IPS-18c (cell line): ENCODE data around the gene CEP95.
"Not testable (repeated sequence)": the region's sequence is repeated elsewhere in the genome, so short reads cannot be mapped to it uniquely, and the experiment has no call there.

Source experiments
- H3K4me3 ChIP-seq: 2 replicates; pipeline ENCODE4 v1.7.0; 2013; ENCODE audit warnings: low read depth, mild to moderate bottlenecking, low read length, moderate library complexity; ENCODE audit not compliant: insufficient read depth
- H3K9me3 ChIP-seq: one replicate; pipeline ENCODE4 v1.6.1; 2013; ENCODE audit warnings: mild to moderate bottlenecking, low read length, moderate library complexity; ENCODE audit not compliant: control insufficient read depth, insufficient read depth

The CEP95 gene

DNA sequence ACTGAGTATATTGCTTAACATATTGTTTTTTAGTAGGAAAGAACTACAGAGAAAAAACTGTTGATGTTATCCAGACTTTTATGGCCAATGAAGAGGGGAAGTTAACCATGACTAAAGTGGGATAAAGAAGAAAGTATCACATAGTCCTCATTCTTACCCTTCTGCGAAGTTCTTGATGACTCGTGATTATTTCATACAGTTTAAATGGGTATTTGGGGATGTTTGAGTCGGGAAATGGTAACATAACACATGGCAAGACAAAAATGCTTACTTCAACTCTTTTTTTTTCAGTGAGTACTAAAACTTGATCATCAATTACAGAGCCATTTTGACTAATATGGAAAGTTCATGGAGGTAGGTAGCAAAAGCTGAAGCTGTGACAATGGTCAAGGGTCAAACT is 14.8 kb upstream of the CEP95 start:
- no peak overlapping the region for H3K4me3 ChIP-seq
- no peaks in the 10 kb centered on the region for H3K9me3 ChIP-seq

DNA sequence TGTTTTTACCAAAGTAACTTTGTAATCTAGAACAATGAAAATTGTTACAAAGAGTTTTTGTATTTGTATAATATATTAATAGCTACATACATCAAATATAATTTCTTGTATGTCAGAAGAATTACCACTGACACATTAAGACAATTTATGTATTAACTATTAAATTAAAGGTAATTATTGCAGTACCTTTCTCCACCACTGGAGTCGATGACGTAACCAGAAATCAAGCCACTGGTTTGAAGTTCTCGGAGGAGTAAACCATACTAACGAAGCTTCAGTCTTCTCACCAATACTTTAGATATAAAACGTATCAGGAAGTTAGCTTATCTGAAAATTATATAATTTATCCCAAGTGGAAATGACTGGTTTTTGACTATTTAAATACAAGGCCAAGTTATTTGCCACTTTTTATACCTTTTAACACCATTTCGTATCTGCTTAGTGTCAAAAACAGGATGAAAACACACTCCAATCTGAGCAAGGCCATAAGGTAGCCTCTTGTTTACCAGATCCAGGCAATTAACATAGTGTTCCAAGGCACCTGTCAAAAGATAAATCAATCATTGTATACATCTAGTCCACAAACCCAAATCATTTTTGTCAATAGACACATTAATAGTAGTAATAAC is 14.2 kb upstream of the CEP95 start:
- H3K9me3 ChIP-seq = no peaks in the 10 kb centered on the region
- no peak overlapping the region for H3K4me3 ChIP-seq

DNA sequence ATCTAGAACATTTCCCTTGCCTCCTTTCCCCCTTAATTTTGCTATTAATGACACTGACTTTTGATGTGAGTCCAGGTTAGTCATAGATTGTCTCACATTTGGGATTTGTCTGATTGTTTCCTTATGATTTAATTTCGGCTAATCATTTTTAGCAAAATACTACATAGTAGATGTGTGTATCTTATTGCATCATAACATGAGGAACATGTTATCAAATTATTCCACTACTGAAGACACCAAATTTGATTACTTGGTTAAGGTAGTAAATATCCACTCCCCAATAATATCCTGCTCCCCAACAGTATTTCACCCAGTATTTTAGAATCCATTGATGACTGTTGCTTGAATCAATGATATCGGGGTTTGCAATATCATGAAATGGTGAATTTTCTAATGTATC is 12.7 kb upstream of the CEP95 start:
- H3K9me3 ChIP-seq = no peaks in the 10 kb centered on the region
- no peak overlapping the region for H3K4me3 ChIP-seq

DNA sequence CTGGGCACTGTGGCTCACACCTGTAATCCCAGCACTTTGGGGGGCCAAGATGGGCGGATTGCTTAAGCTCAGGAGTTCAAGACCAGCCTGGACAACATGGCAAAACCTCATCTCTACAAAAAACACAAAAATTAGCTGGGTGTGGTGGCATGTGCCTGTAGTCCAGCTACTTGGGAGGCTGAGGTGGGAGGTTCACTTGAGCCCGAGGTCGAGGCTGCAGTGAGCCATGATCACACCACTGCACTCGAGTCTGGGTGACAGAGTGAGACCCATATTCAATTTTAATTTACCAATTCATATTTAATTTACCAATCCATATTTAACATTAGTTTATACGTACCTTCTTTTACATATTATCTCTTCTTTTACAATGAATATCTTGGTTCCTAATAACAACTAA is 11.5 kb upstream of the CEP95 start:
- peak overlapping the region; percentile 74; the same call in 1 of the 2 replicates for H3K4me3 ChIP-seq

DNA sequence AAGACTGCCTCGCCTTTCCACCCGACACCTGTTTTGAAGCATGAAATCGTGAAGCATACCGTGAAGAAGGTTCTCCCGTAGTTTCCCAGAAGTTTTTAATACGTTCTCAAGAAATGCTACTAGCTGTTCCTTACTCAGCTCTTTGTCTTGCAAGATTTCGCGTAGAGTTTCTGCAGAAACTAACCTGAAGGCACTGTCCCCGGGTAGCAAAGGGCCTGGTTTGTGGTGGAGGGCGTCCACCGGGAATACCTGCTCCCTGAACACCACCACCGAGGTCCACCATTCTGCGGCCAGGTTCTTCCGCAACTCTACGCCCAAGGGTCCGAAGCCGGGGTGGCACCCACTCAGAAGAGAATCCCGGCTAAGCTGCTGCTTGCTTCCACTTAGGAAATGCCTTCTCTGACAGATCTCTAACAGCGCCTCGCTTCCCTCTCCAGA is 10.4 kb upstream of the CEP95 start:
- H3K9me3 ChIP-seq = no peaks in the 10 kb centered on the region
- H3K4me3 ChIP-seq = peak overlapping the region; percentile 74

More for the DNA sequence above, 11.5 kb upstream of the CEP95 start:
- not testable (repeated sequence) for H3K9me3 ChIP-seq

DNA sequence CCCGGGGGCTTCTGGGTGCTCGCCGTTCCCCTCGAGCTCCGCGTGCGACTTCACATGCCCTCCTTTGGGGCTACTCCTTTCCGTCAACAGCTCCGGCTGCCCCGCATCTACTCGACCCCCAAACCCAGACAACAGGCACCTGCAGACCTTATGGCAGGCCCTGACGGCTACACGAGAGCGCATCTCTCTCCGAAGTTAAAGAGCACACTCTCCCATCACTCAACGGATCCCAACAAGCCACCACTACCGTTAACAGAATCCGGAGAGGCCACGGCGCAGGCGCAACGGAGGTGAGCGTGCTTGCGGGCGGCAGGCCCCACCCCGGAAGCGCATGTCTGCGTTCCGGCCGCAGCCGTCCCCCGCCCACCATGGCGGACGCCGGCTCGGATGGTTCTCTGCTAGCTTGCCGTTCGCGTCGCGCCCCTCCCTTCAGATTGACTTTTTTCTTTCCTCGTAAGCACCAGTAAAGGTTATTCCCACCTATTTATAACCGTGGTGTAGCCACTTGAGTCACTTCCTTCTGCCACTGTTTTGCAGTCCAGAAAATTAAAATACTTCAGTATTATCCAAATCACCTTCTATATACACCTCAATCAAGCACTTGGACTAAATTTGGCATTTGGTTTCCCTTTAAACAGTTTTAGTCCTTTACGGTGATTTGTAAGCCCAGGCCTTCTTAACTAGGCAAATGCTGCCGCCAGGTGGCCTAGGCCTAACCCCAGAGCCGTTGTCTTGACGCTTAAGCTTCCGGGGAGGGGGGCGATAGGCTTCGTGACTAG is 9.8 kb upstream of the CEP95 start, which contains the start of gene POLG2:
POLG2 (minus strand) TSS at position 269 of the 779 bp plus-strand sequence; CDS start at position 183, 86 bp downstream.
- Histone ChIP-seq H3K9me3 (no peaks in the 10 kb centered on the region), H3K4me3 (peak within 1 kb of the TSS; percentile 74)

DNA sequence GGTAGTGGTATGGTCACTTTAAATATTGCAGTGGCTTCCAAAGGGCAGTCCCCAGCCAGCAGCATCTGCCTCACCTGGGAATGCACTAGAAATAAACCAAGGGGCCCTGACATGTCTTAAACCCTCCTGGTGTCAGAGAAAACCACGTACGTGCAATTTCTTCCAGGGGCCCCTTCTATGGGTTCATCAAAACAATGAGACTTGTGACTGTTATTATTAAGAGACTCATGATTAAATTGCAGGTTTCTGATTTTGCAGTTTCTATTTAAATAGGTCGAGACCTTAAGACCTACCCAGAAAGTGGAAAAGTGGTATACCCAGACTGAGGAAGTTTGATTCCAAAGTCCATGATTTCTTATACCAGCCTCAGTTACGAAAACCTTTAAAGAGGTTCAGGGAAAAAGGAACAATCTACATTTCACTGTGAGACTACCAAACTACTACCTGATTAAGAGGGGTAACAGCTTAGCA is 9.2 kb upstream of the CEP95 start:
- H3K4me3 ChIP-seq = peak overlapping the region; percentile 74; the same call in 1 of the 2 replicates
- H3K9me3 ChIP-seq = no peaks in the 10 kb centered on the region

DNA sequence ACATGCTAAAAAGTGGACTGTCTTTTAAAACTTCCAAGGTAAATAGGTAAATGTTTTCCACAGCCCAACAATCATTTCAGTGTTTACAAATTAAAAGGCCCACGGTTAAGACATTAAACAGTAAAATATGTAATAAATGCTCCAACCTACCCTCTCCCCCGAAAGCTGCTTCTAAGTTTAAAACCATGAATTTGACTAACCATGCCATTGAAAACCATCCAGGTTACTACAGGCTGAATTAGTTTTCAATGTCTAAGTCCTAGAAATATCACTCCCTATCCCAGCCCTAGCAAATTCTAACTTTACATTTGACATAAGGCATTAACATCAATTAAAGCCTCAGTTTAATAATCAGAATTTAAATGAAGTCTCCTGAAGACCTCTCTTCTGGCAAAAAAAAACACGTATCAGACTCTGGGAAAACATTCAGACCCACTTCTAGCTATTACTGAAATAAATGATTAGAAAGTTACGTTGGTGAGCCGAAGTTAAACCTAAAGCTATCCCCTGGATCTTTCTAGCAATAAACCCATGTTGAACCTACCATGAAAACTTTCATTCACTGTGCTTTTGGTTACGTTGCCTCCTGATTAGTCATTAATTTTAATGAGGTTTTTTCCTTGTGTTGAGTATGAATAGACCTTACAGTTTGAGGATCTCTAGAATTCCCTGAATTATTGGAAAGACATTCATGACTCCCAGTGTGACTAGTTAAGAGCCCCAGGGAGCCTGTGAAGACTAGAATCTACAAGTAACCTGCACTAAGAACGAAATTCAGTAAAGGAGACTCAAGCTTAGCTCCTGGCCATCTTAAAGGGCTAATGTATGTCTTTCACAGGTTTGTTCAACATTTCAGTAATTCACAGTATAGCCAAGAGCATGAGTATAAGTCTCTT is 8.2 kb upstream of the CEP95 start:
- Histone ChIP-seq H3K4me3 (no peak overlapping the region), H3K9me3 (no peaks in the 10 kb centered on the region)

DNA sequence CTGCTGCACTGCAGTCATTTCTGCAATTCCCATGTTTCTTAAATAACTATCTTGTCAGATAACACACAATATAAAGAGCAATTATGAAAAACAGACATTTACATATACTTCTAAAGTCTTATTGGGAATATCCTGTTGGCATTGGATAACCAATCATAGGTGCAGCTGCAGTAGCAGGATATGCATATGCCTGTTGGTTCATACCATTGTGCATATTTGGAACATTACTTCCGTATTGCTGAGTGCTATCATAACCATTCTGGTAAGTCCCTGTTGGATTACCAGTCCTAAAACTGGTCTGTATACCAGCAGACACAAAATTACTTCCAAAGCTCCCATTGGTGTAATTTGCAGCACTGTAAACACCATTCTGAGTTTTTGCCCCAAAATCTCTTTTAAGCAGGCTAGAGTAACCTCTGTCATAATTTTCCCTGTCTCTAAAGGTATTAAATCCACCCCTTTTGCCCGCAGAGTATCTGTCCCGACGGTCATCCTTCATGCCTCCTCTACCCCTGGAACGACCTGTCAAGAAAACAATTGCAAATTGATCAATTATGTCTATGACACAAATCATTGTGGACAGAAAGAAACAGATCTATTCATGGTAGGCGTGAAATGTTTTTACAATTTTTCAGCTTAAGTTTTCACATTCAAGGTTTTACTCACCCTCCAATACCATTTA is 6.8 kb upstream of the CEP95 start:
- no peaks in the 10 kb centered on the region for H3K9me3 ChIP-seq
- no peak overlapping the region for H3K4me3 ChIP-seq

DNA sequence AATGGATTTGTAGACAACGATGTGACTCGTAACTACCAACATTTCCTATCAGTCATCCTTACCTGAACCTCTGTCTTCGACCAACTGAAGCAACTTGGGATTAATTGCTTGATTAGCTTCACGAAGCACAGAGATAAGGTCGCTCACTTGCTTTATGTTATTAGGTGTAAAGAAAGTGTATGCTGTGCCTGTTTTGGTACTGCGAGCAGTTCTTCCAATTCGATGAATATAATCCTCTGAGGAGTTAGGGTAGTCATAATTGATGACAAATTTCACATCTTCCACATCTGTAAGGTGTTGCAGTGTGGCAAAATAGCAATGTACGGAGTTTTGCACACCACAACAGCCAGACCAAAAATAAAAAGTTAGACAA is 6.3 kb upstream of the CEP95 start:
- Histone ChIP-seq H3K9me3 (no peaks in the 10 kb centered on the region), H3K4me3 (no peak overlapping the region)

DNA sequence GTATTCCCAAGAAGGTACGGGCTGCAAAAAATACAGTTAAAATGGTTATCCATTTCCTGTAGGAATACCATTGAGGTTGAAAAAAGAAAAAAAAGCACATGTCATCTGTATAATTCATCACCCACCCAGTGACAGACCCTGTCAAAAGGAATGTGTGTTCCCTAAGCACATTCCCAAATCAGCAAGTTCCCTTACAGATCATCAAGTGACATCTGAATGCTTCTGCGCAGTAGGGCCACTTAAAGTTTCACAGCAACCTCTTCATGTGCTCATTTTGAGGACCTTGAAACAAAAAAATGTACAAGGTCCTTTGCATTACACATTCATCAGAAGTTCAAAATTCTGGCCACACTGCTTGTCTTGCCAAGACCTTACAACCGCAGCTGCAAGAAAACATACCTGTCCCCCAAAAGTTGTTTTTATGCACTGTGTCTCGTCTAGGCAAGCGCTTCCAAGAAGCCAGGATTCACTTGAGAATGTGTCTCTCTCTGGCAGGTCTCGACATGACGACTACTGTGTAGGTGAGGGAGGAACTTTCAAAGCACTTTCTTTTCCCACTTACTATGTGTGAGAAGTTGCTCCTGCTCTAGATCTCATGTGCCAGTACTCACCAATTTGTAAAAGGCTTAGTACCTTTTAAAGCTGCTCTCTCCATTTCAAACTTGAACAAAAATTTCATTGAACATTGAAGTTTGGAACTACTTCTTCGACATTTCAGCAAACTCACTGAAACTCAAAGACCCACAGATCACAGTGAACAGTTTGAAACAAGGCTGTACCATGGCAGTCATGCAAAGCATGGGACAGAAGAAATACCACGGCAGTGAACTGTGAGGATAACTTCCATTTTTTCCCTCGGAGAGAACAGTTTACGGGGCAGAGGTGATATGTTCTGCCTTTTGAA is 5.7 kb upstream of the CEP95 start:
- no peak overlapping the region for H3K4me3 ChIP-seq
- no peaks in the 10 kb centered on the region for H3K9me3 ChIP-seq

DNA sequence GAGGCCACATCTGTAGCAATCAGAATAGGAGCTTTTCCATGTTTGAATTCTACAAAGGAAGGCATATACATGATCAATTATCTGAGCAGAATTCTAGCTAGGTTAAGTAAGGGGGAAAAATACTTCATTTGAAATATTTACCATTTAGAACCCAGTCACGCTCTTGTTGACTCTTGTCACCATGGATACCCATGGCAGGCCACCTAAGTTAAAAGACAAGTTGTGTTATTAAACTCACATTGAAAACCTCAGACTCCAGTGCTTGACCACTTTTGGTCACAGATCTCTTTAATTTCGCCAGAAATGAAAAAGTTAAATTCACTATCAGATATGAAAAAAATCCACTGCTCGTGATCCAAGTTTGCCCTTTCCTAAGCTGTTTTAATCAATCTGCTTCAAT is 4.8 kb upstream of the CEP95 start:
- no peak overlapping the region for H3K4me3 ChIP-seq

DNA sequence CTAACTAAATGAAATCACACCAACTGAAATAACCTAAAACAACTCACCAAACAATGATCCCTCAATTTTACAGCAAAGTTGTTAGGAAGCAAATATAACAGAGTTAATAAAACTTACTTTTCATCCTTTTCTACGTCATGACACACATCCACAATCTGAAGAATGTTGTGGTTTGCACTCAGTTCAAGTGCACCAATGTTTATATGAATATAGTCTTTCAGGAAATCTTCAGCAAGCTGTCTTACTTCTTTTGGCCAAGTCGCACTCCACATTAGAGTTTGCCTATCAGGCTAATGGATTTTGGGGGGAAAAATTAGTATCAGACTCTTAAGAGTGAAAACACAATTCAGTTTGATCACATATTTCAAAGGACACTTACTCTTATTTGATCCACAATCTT is 4.0 kb upstream of the CEP95 start:
- Histone ChIP-seq H3K9me3 (no peaks in the 10 kb centered on the region), H3K4me3 (no peak overlapping the region)

More for the DNA sequence above, 4.8 kb upstream of the CEP95 start:
- no peaks in the 10 kb centered on the region for H3K9me3 ChIP-seq

DNA sequence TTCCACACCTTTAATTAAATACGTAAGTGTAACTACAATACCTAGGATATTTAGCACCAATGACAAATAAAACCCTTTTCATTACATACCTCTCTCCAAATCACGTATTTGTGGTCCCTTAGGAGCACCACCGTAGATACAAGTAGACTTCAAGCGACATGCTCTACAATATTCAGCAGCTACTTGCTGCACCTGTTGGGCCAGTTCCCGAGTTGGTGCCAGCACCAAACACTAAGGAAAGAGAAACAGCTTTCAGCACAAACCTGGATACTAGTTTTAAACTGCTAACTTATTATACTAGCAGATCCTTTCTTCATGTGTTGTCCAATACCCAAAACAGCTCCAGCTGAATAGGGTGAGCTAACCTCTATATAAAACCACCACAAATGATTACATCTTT is 3.4 kb upstream of the CEP95 start:
- Histone ChIP-seq H3K4me3 (no peak overlapping the region), H3K9me3 (no peaks in the 10 kb centered on the region)

DNA sequence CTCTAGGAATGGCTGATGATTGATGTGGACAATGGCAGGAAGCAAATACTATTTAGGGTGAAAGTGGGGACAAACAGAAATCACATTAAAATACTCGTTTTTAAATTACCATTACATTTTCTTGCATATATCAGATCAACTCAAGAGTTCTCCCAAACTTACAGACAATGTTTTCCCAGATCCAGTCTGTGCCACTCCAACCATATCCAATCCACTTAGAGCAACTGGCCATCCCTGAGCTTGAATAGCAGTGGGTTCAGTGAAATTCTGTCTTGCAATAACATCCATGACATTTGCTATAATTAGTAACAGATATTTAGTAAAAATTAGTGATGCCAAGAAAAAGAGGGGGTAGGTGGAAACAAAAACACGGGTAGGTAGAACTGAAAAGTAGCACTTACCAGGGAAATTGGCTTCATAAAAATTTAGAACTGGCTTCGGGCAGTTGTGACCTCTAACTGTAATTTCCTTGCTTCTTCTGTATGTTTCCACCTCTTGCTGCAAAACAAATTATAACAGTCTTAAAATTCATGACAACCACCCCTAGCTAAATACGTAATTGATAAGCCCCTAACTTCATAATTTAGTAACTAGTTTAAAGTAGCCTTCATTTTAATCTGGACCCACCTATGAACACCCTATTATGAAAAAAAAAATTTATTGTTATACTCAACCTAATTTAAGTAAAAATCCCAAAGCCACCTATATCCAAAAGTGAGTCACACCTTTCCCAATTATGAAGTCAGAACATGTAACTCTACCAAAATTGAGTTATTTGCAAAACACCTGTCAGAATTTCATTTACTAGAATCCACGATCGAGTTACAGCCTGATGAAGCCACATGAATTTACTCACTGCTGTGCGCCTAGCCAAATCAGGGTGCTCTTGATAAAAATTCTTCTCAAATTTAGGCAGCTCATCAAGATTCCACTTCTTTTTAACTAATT is 2.7 kb upstream of the CEP95 start:
- Histone ChIP-seq H3K4me3 (peak overlapping the region; percentile 96), H3K9me3 (no peaks in the 10 kb centered on the region)
